Measurements from ENCODE around the gene SDR42E1. TPM values are rescaled to one million over a fixed set of nuclear protein-coding genes. Genes with fewer than 3 reads are reported as not detected.

The SDR42E1 gene
- total and polyA plus RNA-seq, 4 donors, result 1.9 to 6.5 (median 3.3) TPM

DNA sequence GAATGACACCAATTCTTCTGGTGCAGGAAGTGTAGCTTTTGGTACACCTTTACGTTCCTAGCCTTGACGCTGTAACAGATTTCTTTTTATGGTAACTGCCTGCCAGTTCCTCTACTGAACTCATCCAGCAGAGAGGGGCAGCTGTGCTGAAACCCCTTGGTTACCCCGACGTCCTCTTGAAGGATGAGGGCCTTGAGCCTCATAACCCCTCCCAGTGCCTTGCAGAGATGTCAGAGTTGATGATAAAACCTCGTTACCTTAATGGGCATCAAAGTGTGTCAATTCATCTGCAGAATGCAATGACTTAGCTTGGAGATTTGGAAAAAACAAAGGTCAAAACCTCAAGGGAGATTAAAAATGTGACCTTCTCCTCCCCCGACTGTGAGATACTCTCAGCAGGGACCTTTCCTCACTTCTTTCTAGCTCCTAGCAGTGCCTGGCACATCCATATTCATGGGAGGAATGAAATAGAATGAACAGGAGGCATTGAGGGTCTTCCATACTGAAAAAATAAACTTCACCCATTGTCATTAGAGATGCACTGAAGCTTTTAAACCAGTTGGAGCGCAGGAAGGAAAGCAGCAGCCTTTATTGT lies 69.2 kb downstream of the SDR42E1 start:
- WGBS, result 81% methylated on average over 7 of the region's 7 CpGs
- Histone ChIP-seq H3K27me3 (ENCODE audit: control insufficient read depth in 4 of 4, insufficient read depth in 4 of 4, low read length in 3 of 4) (no peaks in the 10 kb centered on the region), H3K4me3 (ENCODE audit: low read depth in 1 of 3, low read length in 3 of 3) (no peak overlapping the region), H3K9ac (ENCODE audit: low read depth in 1 of 2, low read length in 2 of 2) (no peak overlapping the region), H3K36me3 (ENCODE audit: control insufficient read depth in 4 of 4, insufficient read depth in 3 of 4, low read depth in 1 of 4, low read length in 3 of 4) (peaks cover 0 to 50% (median 48%) of the 10 kb centered on the region in 4 donors), H3K9me3 (ENCODE audit: control insufficient read depth in 4 of 4, low read length in 3 of 4) (no peaks in the 10 kb centered on the region), H3K27ac (ENCODE audit: low read depth in 1 of 2, low read length in 2 of 2) (no peak overlapping the region), H3K4me1 (ENCODE audit: control insufficient read depth in 4 of 4, insufficient read depth in 4 of 4, low read length in 3 of 4) (no peaks in the 10 kb centered on the region)
- no peak for TF ChIP-seq RXRA (IDR thresholded peaks at IDR 0.05)
- TF ChIP-seq TAF1 (conservative IDR thresholded peaks at IDR 0.05), result no peak
- TF ChIP-seq, protein P1, sequence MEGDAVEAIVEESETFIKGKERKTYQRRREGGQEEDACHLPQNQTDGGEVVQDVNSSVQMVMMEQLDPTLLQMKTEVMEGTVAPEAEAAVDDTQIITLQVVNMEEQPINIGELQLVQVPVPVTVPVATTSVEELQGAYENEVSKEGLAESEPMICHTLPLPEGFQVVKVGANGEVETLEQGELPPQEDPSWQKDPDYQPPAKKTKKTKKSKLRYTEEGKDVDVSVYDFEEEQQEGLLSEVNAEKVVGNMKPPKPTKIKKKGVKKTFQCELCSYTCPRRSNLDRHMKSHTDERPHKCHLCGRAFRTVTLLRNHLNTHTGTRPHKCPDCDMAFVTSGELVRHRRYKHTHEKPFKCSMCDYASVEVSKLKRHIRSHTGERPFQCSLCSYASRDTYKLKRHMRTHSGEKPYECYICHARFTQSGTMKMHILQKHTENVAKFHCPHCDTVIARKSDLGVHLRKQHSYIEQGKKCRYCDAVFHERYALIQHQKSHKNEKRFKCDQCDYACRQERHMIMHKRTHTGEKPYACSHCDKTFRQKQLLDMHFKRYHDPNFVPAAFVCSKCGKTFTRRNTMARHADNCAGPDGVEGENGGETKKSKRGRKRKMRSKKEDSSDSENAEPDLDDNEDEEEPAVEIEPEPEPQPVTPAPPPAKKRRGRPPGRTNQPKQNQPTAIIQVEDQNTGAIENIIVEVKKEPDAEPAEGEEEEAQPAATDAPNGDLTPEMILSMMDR (IDR thresholded peaks at IDR 0.05; ENCODE audit: low read depth, low read length, missing input control), result no peak
- DNase-seq (ENCODE audit: low spot score), result no peak

DNA sequence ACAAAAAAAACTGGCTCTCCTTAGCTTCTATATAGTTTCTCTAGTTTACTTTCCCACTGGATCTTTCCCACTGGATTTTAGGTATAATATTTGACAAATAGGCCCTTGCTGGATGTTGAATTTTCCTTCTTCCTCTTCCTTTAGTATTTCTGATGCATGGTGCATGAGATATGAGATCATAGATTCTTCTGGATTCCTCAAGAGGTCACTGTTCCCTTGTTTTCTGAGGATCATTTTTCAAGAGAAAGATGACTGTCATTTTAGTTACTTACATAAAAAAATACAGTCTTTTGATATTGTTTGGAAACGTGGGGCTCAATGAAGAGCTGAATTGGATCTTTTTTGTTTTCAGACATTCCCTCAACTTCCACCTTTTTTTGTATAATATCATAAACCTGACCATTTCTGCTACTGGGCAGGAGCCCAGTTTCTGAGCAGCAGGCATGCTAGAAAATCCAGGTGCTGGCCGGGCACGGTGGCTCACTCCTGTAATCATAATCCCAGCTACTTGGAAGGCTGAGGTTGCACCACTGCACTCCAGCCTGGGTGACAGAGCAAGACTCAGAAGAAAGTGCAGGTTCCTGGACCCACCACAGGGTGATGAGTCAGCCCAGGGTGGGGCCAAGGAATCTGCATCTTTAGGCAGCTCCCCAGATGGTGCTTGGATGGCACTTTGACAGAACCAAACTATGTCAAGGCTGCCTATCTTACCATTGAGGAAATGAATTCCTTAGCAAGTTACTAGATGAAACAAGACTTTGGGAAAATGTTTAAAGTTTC lies 70.3 kb downstream of the SDR42E1 start:
- H3K9ac ChIP-seq (ENCODE audit: low read depth in 1 of 2, low read length in 2 of 2), result no peak overlapping the region
- no peak overlapping the region for H3K27ac ChIP-seq (ENCODE audit: low read depth in 1 of 2, low read length in 2 of 2)
- H3K4me3 ChIP-seq (ENCODE audit: low read depth in 1 of 3, low read length in 3 of 3), result no peak overlapping the region
- no peaks in the 10 kb centered on the region for H3K9me3 ChIP-seq (ENCODE audit: control insufficient read depth in 4 of 4, low read length in 3 of 4)
- DNase-seq (ENCODE audit: low spot score), result no peak
- no peaks in the 10 kb centered on the region for H3K27me3 ChIP-seq (ENCODE audit: control insufficient read depth in 4 of 4, insufficient read depth in 4 of 4, low read length in 3 of 4)
- peaks cover 0 to 50% (median 49%) of the 10 kb centered on the region in 4 donors for H3K36me3 ChIP-seq (ENCODE audit: control insufficient read depth in 4 of 4, insufficient read depth in 3 of 4, low read depth in 1 of 4, low read length in 3 of 4)
- no peaks in the 10 kb centered on the region for H3K4me1 ChIP-seq (ENCODE audit: control insufficient read depth in 4 of 4, insufficient read depth in 4 of 4, low read length in 3 of 4)
- WGBS, result 86% methylated on average over 3 of the region's 3 CpGs
- TF ChIP-seq, protein P1 (IDR thresholded peaks at IDR 0.05; ENCODE audit: low read depth, low read length, missing input control), result peak; percentile 43
- TF ChIP-seq NR2F2 (IDR thresholded peaks at IDR 0.05) (no peak), RAD21 (IDR thresholded peaks at IDR 0.05) (peak; percentile 76 to 79)

DNA sequence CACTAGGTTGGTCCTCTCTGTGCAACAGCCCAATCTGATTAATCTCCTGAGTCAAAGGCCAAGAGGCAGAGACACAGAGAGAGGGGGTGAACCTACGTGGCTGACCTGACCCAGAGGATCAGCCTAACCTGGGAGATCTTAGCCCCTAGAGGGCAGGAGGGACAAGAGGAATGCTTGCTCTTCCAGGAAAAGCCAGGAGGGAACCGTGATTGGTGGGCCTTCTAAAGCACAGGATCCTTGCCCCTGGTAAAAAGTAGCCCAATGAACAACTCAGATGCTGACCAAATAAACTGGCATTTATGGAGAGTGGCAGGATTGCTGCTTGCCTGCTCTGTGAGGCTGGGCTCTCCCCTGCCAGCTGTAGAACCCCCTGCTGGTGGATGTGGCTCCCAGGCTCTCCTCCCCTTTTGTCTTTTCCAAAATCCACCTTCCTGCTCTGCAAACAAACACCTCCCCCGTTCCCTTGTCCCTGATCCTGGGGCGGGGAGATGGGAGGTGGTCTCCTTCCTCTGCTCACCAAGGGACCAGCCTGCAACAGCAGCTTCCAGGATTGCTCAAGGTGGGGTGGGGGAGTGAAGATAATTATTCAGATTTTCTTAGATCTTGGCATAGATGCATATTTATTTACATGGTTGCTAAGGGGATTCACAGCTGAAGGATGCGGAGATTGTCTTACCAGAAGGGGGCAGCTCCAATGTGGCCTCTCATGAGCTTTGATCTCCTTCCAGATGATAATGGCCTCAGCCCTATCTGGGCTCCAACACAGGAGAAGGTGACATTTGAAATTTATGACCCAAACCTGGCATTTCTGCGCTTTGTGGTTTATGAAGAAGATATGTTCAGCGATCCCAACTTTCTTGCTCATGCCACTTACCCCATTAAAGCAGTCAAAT lies 71.9 kb downstream of the SDR42E1 start:
- Histone ChIP-seq H3K4me3 (ENCODE audit: low read depth in 1 of 3, low read length in 3 of 3) (no peak overlapping the region), H3K27ac (ENCODE audit: low read depth in 1 of 2, low read length in 2 of 2) (no peak overlapping the region), H3K9ac (ENCODE audit: low read depth in 1 of 2, low read length in 2 of 2) (no peak overlapping the region), H3K36me3 (ENCODE audit: control insufficient read depth in 4 of 4, insufficient read depth in 3 of 4, low read depth in 1 of 4, low read length in 3 of 4) (peaks cover 0 to 55% (median 49%) of the 10 kb centered on the region in 4 donors), H3K9me3 (ENCODE audit: control insufficient read depth in 4 of 4, low read length in 3 of 4) (no peaks in the 10 kb centered on the region), H3K27me3 (ENCODE audit: control insufficient read depth in 4 of 4, insufficient read depth in 4 of 4, low read length in 3 of 4) (no peaks in the 10 kb centered on the region), H3K4me1 (ENCODE audit: control insufficient read depth in 4 of 4, insufficient read depth in 4 of 4, low read length in 3 of 4) (no peaks in the 10 kb centered on the region)
- WGBS, result 87% methylated on average over 7 of the region's 7 CpGs
- no peak for TF ChIP-seq NR2F2 (IDR thresholded peaks at IDR 0.05)
- TF ChIP-seq FOXA1 (IDR thresholded peaks at IDR 0.05), result no peak
- TF ChIP-seq, protein P2, sequence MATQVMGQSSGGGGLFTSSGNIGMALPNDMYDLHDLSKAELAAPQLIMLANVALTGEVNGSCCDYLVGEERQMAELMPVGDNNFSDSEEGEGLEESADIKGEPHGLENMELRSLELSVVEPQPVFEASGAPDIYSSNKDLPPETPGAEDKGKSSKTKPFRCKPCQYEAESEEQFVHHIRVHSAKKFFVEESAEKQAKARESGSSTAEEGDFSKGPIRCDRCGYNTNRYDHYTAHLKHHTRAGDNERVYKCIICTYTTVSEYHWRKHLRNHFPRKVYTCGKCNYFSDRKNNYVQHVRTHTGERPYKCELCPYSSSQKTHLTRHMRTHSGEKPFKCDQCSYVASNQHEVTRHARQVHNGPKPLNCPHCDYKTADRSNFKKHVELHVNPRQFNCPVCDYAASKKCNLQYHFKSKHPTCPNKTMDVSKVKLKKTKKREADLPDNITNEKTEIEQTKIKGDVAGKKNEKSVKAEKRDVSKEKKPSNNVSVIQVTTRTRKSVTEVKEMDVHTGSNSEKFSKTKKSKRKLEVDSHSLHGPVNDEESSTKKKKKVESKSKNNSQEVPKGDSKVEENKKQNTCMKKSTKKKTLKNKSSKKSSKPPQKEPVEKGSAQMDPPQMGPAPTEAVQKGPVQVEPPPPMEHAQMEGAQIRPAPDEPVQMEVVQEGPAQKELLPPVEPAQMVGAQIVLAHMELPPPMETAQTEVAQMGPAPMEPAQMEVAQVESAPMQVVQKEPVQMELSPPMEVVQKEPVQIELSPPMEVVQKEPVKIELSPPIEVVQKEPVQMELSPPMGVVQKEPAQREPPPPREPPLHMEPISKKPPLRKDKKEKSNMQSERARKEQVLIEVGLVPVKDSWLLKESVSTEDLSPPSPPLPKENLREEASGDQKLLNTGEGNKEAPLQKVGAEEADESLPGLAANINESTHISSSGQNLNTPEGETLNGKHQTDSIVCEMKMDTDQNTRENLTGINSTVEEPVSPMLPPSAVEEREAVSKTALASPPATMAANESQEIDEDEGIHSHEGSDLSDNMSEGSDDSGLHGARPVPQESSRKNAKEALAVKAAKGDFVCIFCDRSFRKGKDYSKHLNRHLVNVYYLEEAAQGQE (IDR thresholded peaks at IDR 0.05), result no peak
- TF ChIP-seq, protein P3, sequence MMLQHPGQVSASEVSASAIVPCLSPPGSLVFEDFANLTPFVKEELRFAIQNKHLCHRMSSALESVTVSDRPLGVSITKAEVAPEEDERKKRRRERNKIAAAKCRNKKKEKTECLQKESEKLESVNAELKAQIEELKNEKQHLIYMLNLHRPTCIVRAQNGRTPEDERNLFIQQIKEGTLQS (IDR thresholded peaks at IDR 0.05), result no peak
- no peak for TF ChIP-seq RAD21 (IDR thresholded peaks at IDR 0.05)
- no peak for TF ChIP-seq YY1 (IDR thresholded peaks at IDR 0.05)
- TF ChIP-seq, protein P4, sequence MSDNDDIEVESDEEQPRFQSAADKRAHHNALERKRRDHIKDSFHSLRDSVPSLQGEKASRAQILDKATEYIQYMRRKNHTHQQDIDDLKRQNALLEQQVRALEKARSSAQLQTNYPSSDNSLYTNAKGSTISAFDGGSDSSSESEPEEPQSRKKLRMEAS (IDR thresholded peaks at IDR 0.05), result no peak
- DNase-seq (ENCODE audit: low spot score), result no peak
